GM12872 (cell line): ENCODE data around the gene PPP2R2B.

Experiments
- CTCF ChIP-seq: IDR thresholded peaks from 3 replicates; pipeline ENCODE4 v1.5.1; 2011; ENCODE audit warnings: low read depth, mild to moderate bottlenecking, low read length, moderate library complexity; ENCODE audit not compliant: insufficient read depth

The PPP2R2B gene

GRCh38 chr5:146753641-146754040 is 124.9 kb downstream of the PPP2R2B start:
- TF ChIP-seq CTCF = no peak

- TF ChIP-seq CTCF = no peak
Observed at GRCh38 chr5:146751781-146752401, 126.7 kb downstream of the PPP2R2B start.

- no peak for TF ChIP-seq CTCF
Observed at GRCh38 chr5:146751054-146751453, 127.5 kb downstream of the PPP2R2B start.

- TF ChIP-seq CTCF = no peak
Observed at GRCh38 chr5:146748533-146748932, 130.0 kb downstream of the PPP2R2B start.

- TF ChIP-seq CTCF = no peak
Observed at GRCh38 chr5:146745931-146746577, 132.5 kb downstream of the PPP2R2B start.

- no peak for TF ChIP-seq CTCF
Observed at GRCh38 chr5:146744068-146744745, 134.3 kb downstream of the PPP2R2B start.

GRCh38 chr5:146734936-146735577 is 143.5 kb downstream of the PPP2R2B start:
- no peak for TF ChIP-seq CTCF
